ENCODE data around the gene ABCA2. TPM values are rescaled to one million over a fixed set of nuclear protein-coding genes. Genes with fewer than 3 reads are reported as not detected.
A peak's percentile ranks its signal among the peaks of the same experiment; 100 is the strongest.
"Not testable (repeated sequence)": the region's sequence is repeated elsewhere in the genome, so short reads cannot be mapped to it uniquely, and the experiment has no call there.

Gene ABCA2
- total and polyA plus RNA-seq, 2 experiments from 2014 or later: 30.5 to 56.7 TPM

- Histone ChIP-seq H3K36me3 (no peaks in the 10 kb centered on the region), H3K27ac (no peak overlapping the region), H3K27me3 (no peaks in the 10 kb centered on the region), H3K9me3 (ENCODE audit: low read depth) (no peaks in the 10 kb centered on the region), H3K4me1 (ENCODE audit: low read depth) (no peaks in the 10 kb centered on the region), H3K4me3 (no peak overlapping the region)
- DNase-seq (ENCODE audit: low read depth in 1 of 2, low spot score in 1 of 2): no peak
- no peak for TF ChIP-seq CTCF (IDR thresholded peaks at IDR 0.05; ENCODE audit: low read depth, low read length)
These were observed 7.4 kb upstream of the ABCA2 start for GRCh38 chr9:137035507-137035834.

GRCh38 chr9:137034709-137035506 is 6.9 kb upstream of the ABCA2 start:
- no peak overlapping the region for H3K27ac ChIP-seq
- H3K4me3 ChIP-seq: no peak overlapping the region
- peak; percentile 96 for TF ChIP-seq CTCF (IDR thresholded peaks at IDR 0.05; ENCODE audit: low read depth, low read length)
- no peaks in the 10 kb centered on the region for H3K9me3 ChIP-seq (ENCODE audit: low read depth)
- no peaks in the 10 kb centered on the region for H3K36me3 ChIP-seq
- H3K4me1 ChIP-seq (ENCODE audit: low read depth): no peaks in the 10 kb centered on the region
- DNase-seq (ENCODE audit: low read depth in 1 of 2, low spot score in 1 of 2): peak; percentile 87 to 89
- H3K27me3 ChIP-seq: no peaks in the 10 kb centered on the region

- no peak overlapping the region for H3K27ac ChIP-seq
- H3K4me1 ChIP-seq (ENCODE audit: low read depth): no peaks in the 10 kb centered on the region
- no peak for TF ChIP-seq CTCF (IDR thresholded peaks at IDR 0.05; ENCODE audit: low read depth, low read length)
- H3K27me3 ChIP-seq: no peaks in the 10 kb centered on the region
- H3K9me3 ChIP-seq (ENCODE audit: low read depth): no peaks in the 10 kb centered on the region
- no peak overlapping the region for H3K4me3 ChIP-seq
- no peaks in the 10 kb centered on the region for H3K36me3 ChIP-seq
- DNase-seq (ENCODE audit: low read depth in 1 of 2, low spot score in 1 of 2): no peak
These were observed 6.1 kb upstream of the ABCA2 start for GRCh38 chr9:137034039-137034708.

GRCh38 chr9:137033481-137033880 is 5.4 kb upstream of the ABCA2 start:
- H3K4me1 ChIP-seq (ENCODE audit: low read depth); H3K4me3 ChIP-seq; H3K27ac ChIP-seq; H3K9me3 ChIP-seq (ENCODE audit: low read depth); DNase-seq (ENCODE audit: low read depth in 1 of 2, low spot score in 1 of 2); H3K27me3 ChIP-seq; H3K36me3 ChIP-seq: not testable (repeated sequence)

GRCh38 chr9:137032858-137033257 is 4.8 kb upstream of the ABCA2 start:
- Histone ChIP-seq H3K27me3 (no peaks in the 10 kb centered on the region), H3K27ac (no peak overlapping the region), H3K9me3 (ENCODE audit: low read depth) (no peaks in the 10 kb centered on the region), H3K4me1 (ENCODE audit: low read depth) (no peaks in the 10 kb centered on the region), H3K36me3 (no peaks in the 10 kb centered on the region), H3K4me3 (no peak overlapping the region)
- no peak for TF ChIP-seq CTCF (IDR thresholded peaks at IDR 0.05; ENCODE audit: low read depth, low read length)
- DNase-seq (ENCODE audit: low read depth in 1 of 2, low spot score in 1 of 2): no peak

Measured in cardiac muscle cell (in vitro differentiated cells and primary cell).